Ovary (tissue), 9 donors: ENCODE measurements around the gene KNDC1. TPM values are rescaled to one million over a fixed set of nuclear protein-coding genes. Genes with fewer than 3 reads are reported as not detected.
A peak's percentile ranks its signal among the peaks of the same experiment; 100 is the strongest.

Experiments
- DNase-seq, 5 donors: peaks; one replicate each; pipeline ENCODE4 v3.0.0-alpha.2; 2019 to 2020
- H3K27ac ChIP-seq, 2 donors: fragments of 200-600 bp; one replicate each; pipeline versions ENCODE4 v1.5.1 to v1.8.0; 2019 to 2022
- H3K27me3 ChIP-seq: fragments of 200-600 bp; one replicate; pipeline ENCODE4 v1.8.0; 2022
- H3K36me3 ChIP-seq: fragments of 200-600 bp; sonication (generic); one replicate; pipeline ENCODE4 v1.5.1; 2019
- H3K4me1 ChIP-seq: one replicate; pipeline ENCODE4 v1.8.1; 2013; ENCODE audit warnings: mild to moderate bottlenecking, moderate library complexity; ENCODE audit not compliant: insufficient read depth
- H3K4me3 ChIP-seq: fragments of 200-600 bp; sonication (generic); one replicate; pipeline ENCODE4 v1.5.1; 2017
- H3K9me3 ChIP-seq, 2 donors: fragments of 200-600 bp in 1 of 2; sonication (generic) in 1 of 2; one replicate each; pipeline versions ENCODE4 v1.5.1 to v1.8.1; 2013 to 2019; ENCODE audit warnings: mild to moderate bottlenecking in 1 of 2, moderate library complexity in 1 of 2
- EP300 ChIP-seq: sonication (generic); formaldehyde crosslinking; IDR thresholded peaks from one replicate; pipeline ENCODE4 v1.6.1; 2017; ENCODE audit warnings: antibody characterized with exemption
- POLR2A ChIP-seq: fragments of 450-650 bp; IDR thresholded peaks from one replicate; pipeline ENCODE4 v1.6.1; 2017; ENCODE audit warnings: antibody characterized with exemption, mild to moderate bottlenecking, moderate library complexity
- WGBS, 3 donors: extraction: QIAGEN DNeasy Blood & Tissue Kit in 1 of 3; methylation state at CpG; one replicate each; pipeline versions ENCODE4 v1.1.5 to v1.1.7; 2013 to 2017; 5-methylcytosine and 5-hydroxymethylcytosine counted together
- intact Hi-C, 4 donors: fragments of 100-400 bp; cut with DNase I; formaldehyde crosslinking; loops; one replicate each; pipeline versions ENCODE4 v1.11.0 to v1.15.1; 2022 to 2023
- polyA plus RNA-seq, 2 donors: library from polyadenylated mRNA; stranded (reverse); fragments of 200-250 nt in 1 of 2; fragments of 350-450 nt in 1 of 2; fragmentation: Illumina TruSeq in 1 of 2; extraction: RNeasy Lipid Tissue Mini Kit (QIAGEN cat#74804) in 1 of 2; gene quantifications; one replicate each; pipeline ENCODE4 v1.2.3, GENCODE V29; 2013 to 2014
- total RNA-seq, 7 donors: library from RNA; depleted of rRNA in 2 of 7; stranded (reverse); fragments of >200 nt in 2 of 7; fragmentation: NEBNext Ultra II Directional in 3 of 7; extraction: Animal tissue kit (Norgen Biotek cat#: 25700) in 3 of 7; gene quantifications; one replicate each; pipeline versions ENCODE4 v1.1.0 to v1.2.4, GENCODE V29; 2016 to 2023
- TF ChIP-seq, protein P1 (sequence below), 3 donors: fragments of 450-650 bp in 2 of 3; fragments of 200-600 bp in 1 of 3; IDR thresholded peaks; one replicate each; pipeline versions ENCODE4 v1.5.1 to v1.8.0; 2016 to 2022; ENCODE audit warnings: antibody characterized with exemption in 3 of 3, mild to moderate bottlenecking in 1 of 3
- donor health status: DM: no; HTN: no; CAD: no; lungs with moderate emphysema.
- donor health status: DM: no; HTN: no; CAD: no.
- donor health status: Bipolar disorder and iron deficiency.
- donor health status: DM: yes; HTN: yes; CAD: no.
- donor health status: DM: no; HTN: no; CAD: no.
- donor health status: DM: yes; HTN: yes; CAD: no.

KNDC1 gene
- total and polyA plus RNA-seq, 9 donors: 0.67 to 34.9 (median 16.6) TPM

DNA sequence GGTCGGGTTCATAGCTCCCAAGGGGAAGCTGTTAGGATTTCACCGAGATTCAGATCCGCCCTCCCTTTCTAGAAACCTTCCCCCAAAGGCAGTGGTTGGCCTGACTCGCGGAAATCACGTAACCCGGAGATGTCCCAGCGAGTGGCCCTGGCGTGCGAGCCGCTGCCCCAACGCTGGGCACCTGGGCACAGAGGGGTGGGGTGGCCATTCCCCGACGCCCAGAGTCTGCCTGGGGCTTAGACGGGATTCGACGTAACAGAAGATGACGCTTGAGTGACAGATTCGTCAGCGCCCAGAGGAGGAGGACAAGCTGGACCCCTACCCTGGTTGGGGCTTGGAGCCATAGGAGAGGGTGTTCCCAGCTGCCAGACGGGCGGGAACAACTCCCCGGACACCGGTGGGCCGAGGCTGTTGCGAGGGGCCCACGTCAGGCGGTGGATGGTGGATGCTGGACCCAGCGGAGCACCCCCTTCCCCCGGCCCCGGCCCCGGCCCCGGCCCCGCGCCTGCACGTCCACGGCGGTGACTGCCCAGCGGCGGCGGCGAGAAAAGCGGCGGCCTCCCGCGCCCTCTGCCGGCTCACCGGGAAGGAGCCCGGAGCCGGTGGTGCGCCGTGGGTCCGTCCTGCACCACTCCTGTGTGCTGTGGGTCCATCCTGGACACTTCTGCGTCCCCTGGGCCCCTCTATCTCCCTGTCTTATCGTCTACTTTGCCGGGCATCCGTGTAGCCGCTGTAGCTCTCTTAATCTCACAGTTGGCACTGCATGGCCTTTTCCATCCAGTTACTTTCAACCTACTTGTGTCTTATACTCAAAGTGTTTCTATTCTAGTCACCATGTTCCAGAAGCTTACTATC, 35.4 kb upstream of the KNDC1 start:
- Histone ChIP-seq H3K4me1 (no peaks in the 10 kb centered on the region), H3K4me3 (no peak overlapping the region), H3K9me3 (no peaks in the 10 kb centered on the region), H3K36me3 (no peaks in the 10 kb centered on the region), H3K27ac (no peak overlapping the region), H3K27me3 (no peaks in the 10 kb centered on the region)
- 21 to 47% (median 39%) methylated on average over 41 to 58 of the region's 58 CpGs for WGBS, 3 donors
- peak in 2 of 5 donors; percentile 52 to 63 for DNase-seq
- intact Hi-C loops: loop anchor here in 3 of 4 donors (5.0 to 10.0 kb wide), 3 partner anchors 287 to 470 kb away; no protein-coding TSS in a partner anchor
- no peak for TF ChIP-seq EP300
- TF ChIP-seq, protein P1, sequence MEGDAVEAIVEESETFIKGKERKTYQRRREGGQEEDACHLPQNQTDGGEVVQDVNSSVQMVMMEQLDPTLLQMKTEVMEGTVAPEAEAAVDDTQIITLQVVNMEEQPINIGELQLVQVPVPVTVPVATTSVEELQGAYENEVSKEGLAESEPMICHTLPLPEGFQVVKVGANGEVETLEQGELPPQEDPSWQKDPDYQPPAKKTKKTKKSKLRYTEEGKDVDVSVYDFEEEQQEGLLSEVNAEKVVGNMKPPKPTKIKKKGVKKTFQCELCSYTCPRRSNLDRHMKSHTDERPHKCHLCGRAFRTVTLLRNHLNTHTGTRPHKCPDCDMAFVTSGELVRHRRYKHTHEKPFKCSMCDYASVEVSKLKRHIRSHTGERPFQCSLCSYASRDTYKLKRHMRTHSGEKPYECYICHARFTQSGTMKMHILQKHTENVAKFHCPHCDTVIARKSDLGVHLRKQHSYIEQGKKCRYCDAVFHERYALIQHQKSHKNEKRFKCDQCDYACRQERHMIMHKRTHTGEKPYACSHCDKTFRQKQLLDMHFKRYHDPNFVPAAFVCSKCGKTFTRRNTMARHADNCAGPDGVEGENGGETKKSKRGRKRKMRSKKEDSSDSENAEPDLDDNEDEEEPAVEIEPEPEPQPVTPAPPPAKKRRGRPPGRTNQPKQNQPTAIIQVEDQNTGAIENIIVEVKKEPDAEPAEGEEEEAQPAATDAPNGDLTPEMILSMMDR (IDR thresholded peaks at IDR 0.05): no peak
- no peak for TF ChIP-seq POLR2A

DNA sequence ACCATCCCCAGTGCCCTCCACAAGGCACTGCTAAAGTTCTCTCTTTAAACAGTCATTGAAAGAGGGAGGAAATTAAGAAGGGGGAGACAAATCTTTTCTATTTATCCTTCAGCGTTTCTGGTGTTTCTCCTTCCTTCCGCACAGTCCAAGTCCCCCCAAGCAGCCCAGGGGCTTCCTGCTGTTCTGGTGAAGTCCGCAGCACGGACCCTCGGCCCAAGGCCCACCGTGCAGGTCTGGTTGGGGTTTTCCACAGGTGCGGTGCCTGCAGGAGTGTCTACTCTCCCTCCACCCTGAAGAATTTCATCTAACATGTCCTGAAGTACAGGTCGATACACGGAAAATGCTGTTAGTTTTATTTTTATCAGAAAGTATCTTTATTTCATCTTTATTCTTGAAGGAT, 34.1 kb upstream of the KNDC1 start:
- intact Hi-C loops: loop anchor here in 3 of 4 donors (5.0 to 10.0 kb wide), 3 partner anchors 289 to 471 kb away; no protein-coding TSS in a partner anchor
- no peak overlapping the region for H3K4me3 ChIP-seq
- H3K27ac ChIP-seq: no peak overlapping the region
- peak in 1 of 5 donors; percentile 7 for DNase-seq
- 83 to 91% (median 87%) methylated on average over 9 of the region's 9 CpGs for WGBS, 3 donors
- no peaks in the 10 kb centered on the region for H3K4me1 ChIP-seq
- H3K9me3 ChIP-seq: no peaks in the 10 kb centered on the region
- no peaks in the 10 kb centered on the region for H3K27me3 ChIP-seq
- TF ChIP-seq, protein P1 (IDR thresholded peaks at IDR 0.05): no peak
- TF ChIP-seq EP300 (no peak), POLR2A (no peak)
- H3K36me3 ChIP-seq: no peaks in the 10 kb centered on the region

DNA sequence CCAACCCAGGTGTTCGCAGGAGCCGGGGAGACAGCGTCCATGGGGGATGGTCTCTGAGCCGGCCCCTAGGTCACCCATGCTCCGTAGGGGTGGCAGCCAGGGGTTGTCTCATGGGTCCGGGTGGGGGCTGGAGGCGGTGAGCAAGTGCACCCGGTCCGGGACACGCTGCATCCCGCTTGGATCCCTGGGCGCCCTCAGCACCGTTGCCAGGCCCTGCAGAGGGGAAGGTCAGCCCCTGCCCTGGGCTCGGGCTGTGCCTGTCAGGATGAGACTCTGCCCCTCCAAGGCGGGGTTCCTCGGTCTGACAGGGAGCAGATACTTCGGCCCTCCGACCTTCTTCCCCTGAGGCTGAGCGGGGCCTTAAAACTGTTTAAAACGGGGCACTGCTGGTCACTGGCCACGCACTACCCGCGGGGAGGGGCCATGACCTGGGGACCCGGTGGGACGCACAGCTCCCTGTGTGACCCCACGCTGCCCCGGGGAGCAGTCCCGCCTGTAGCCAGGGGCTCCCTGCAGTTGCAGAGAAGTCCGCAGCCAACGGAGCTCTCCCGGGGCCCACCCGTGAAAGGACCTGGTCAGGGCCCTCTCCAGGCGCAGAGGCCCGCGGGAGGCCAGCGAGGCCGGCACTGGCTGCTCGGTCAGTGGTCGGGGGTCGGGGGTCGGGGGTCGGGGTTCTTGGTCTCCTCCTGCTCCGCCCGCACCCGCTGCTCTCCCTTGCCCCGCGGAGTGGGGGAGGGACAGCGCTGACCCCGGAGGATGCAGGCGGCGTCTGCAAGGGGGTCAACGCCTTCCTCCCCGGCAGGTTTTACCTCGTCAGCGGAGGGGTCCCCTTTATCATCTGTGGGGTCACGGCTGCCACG, 33.4 kb upstream of the KNDC1 start:
- TF ChIP-seq EP300 (no peak), POLR2A (no peak)
- TF ChIP-seq, protein P1 (IDR thresholded peaks at IDR 0.05): no peak
- Histone ChIP-seq H3K27me3 (no peaks in the 10 kb centered on the region), H3K4me1 (no peaks in the 10 kb centered on the region), H3K27ac (no peak overlapping the region), H3K4me3 (no peak overlapping the region), H3K36me3 (no peaks in the 10 kb centered on the region), H3K9me3 (no peaks in the 10 kb centered on the region)
- intact Hi-C loops: loop anchor here in 3 of 4 donors (5.0 to 10.0 kb wide), 3 partner anchors 289 to 472 kb away; no protein-coding TSS in a partner anchor
- DNase-seq: peak in 2 of 5 donors; percentile 19 to 26
- WGBS, 3 donors: 78 to 85% (median 84%) methylated on average over 54 to 57 of the region's 57 CpGs
